Loucy (cell line): ENCODE results near the gene KRTAP21-1.

Experiments
- H2AFZ ChIP-seq: fragments of 200-600 bp; sonication (generic); 2 replicates; pipeline ENCODE4 v1.6.0; 2016; ENCODE audit warnings: antibody characterized with exemption, mild to moderate bottlenecking, low read length, moderate library complexity
- H3F3A ChIP-seq: fragments of 200-600 bp; 2 replicates; pipeline ENCODE4 v1.6.0; 2016; ENCODE audit warnings: antibody characterized with exemption, low read depth, mild to moderate bottlenecking
- H3K27me3 ChIP-seq: fragments of 200-600 bp; sonication (generic); 2 replicates; pipeline ENCODE4 v1.6.1; 2014; ENCODE audit warnings: low read length, mild to moderate bottlenecking; ENCODE audit not compliant: insufficient read depth, poor library complexity, severe bottlenecking
- H3K36me3 ChIP-seq: fragments of 200-600 bp; sonication (generic); 2 replicates; pipeline ENCODE4 v1.6.1; 2016; ENCODE audit warnings: low read length; ENCODE audit not compliant: insufficient read depth
- H3K4me1 ChIP-seq: fragments of 200-600 bp; sonication (generic); 2 replicates; pipeline ENCODE4 v1.5.1; 2014; ENCODE audit warnings: low read length, mild to moderate bottlenecking; ENCODE audit not compliant: insufficient read depth, poor library complexity, severe bottlenecking
- H3K4me2 ChIP-seq: fragments of 200-600 bp; sonication (generic); 2 replicates; pipeline ENCODE4 v1.6.0; 2014; ENCODE audit warnings: antibody characterized with exemption, low read length, low read depth, mild to moderate bottlenecking; ENCODE audit not compliant: poor library complexity, severe bottlenecking
- H3K4me3 ChIP-seq: fragments of 200-600 bp; sonication (generic); 2 replicates; pipeline ENCODE4 v1.5.1; 2014; ENCODE audit warnings: low read length, mild to moderate bottlenecking, mixed read lengths; ENCODE audit not compliant: poor library complexity, severe bottlenecking
- H3K79me2 ChIP-seq: fragments of 200-600 bp; sonication (generic); 2 replicates; pipeline ENCODE4 v1.6.1; 2014; ENCODE audit warnings: low read length; ENCODE audit not compliant: insufficient read depth
- H3K9ac ChIP-seq: fragments of 200-600 bp; sonication (generic); 2 replicates; pipeline ENCODE4 v1.6.0; 2014; ENCODE audit warnings: mild to moderate bottlenecking, low read depth, low read length, moderate library complexity; ENCODE audit not compliant: poor library complexity, severe bottlenecking
- H3K9me2 ChIP-seq: fragments of 200-600 bp; sonication (generic); replicated peaks from 2 replicates; pipeline ENCODE4 v1.6.1; 2016; ENCODE audit warnings: low read depth, low read length, mixed read lengths
- H3K9me3 ChIP-seq: fragments of 200-600 bp; sonication (generic); 2 replicates; pipeline ENCODE4 v1.6.1; 2014; ENCODE audit warnings: mild to moderate bottlenecking, antibody characterized with exemption, low read length, low read depth; ENCODE audit not compliant: insufficient read depth
- H4K20me1 ChIP-seq: fragments of 200-600 bp; sonication (generic); 2 replicates; pipeline ENCODE4 v1.6.0; 2014; ENCODE audit warnings: antibody characterized with exemption, low read length, mild to moderate bottlenecking; ENCODE audit not compliant: insufficient read depth, poor library complexity, severe bottlenecking
- EZH2phosphoT487 ChIP-seq: fragments of 200-600 bp; IDR thresholded peaks from 2 replicates; pipeline ENCODE4 v1.6.1; 2018; ENCODE audit warnings: antibody characterized with exemption, mild to moderate bottlenecking, moderate library complexity, borderline replicate concordance
- TF ChIP-seq, protein P1 (sequence below): fragments of 200-600 bp; sonication (generic); conservative IDR thresholded peaks from 2 replicates; pipeline ENCODE4 v1.5.1; 2014; ENCODE audit warnings: mild to moderate bottlenecking, antibody characterized with exemption, low read length

The KRTAP21-1 gene

DNA sequence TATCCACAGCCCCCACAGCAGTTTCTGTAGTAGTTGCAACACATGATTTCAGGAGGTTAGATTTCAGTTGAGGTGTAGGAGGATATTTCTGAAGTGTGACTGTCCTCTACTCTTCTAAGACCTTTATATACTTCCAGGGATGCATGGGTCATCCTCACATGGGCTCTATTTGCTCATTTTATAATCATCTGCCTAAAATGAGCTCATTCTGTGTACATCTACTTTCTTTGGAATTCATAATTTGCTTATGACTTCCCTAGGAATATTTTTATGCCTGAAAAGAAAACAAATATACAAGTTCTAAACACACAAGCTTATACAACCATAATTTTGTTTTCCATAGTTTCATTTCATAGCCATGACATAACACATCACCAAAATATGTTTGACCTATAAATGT lies 8.1 kb downstream of the KRTAP21-1 start, which contains the start of gene KRTAP21-2:
Gene KRTAP21-2, minus strand, starts transcription at position 101 of the 400 bp plus-strand sequence. Its CDS starts 57 bp downstream, at position 44.
- Histone ChIP-seq H3K27me3 (no peaks in the 10 kb centered on the region), H2AFZ (no peak within 1 kb of the TSS)

GRCh38 chr21:30740462-30740861 lies 14.8 kb downstream of the KRTAP21-1 start:
- H3K79me2 ChIP-seq = no peaks in the 10 kb centered on the region
- H3F3A ChIP-seq = no peaks in the 10 kb centered on the region
- H3K4me1 ChIP-seq = no peaks in the 10 kb centered on the region
- no peak overlapping the region for H3K4me3 ChIP-seq
- no peak overlapping the region for H2AFZ ChIP-seq
- no peaks in the 10 kb centered on the region for H3K36me3 ChIP-seq
- TF ChIP-seq EZH2phosphoT487 = no peak
- TF ChIP-seq, protein P1, sequence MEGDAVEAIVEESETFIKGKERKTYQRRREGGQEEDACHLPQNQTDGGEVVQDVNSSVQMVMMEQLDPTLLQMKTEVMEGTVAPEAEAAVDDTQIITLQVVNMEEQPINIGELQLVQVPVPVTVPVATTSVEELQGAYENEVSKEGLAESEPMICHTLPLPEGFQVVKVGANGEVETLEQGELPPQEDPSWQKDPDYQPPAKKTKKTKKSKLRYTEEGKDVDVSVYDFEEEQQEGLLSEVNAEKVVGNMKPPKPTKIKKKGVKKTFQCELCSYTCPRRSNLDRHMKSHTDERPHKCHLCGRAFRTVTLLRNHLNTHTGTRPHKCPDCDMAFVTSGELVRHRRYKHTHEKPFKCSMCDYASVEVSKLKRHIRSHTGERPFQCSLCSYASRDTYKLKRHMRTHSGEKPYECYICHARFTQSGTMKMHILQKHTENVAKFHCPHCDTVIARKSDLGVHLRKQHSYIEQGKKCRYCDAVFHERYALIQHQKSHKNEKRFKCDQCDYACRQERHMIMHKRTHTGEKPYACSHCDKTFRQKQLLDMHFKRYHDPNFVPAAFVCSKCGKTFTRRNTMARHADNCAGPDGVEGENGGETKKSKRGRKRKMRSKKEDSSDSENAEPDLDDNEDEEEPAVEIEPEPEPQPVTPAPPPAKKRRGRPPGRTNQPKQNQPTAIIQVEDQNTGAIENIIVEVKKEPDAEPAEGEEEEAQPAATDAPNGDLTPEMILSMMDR = no peak
- H3K9ac ChIP-seq = no peak overlapping the region
- no peaks in the 10 kb centered on the region for H3K27me3 ChIP-seq
- no peak overlapping the region for H3K4me2 ChIP-seq
- H4K20me1 ChIP-seq = no peaks in the 10 kb centered on the region
- H3K9me2 ChIP-seq = no peaks in the 10 kb centered on the region
- no peaks in the 10 kb centered on the region; the same call in 1 of the 2 replicates for H3K9me3 ChIP-seq

More for the DNA sequence above, 8.1 kb downstream of the KRTAP21-1 start, which contains the start of gene KRTAP21-2:
- Histone ChIP-seq H3F3A (no peaks in the 10 kb centered on the region), H3K36me3 (no peaks in the 10 kb centered on the region), H3K79me2 (no peaks in the 10 kb centered on the region), H3K4me2 (no peak within 1 kb of the TSS), H3K9me2 (no peaks in the 10 kb centered on the region), H3K4me3 (no peak within 1 kb of the TSS), H3K9ac (no peak within 1 kb of the TSS), H3K9me3 (no peaks in the 10 kb centered on the region), H4K20me1 (no peaks in the 10 kb centered on the region), H3K4me1 (no peaks in the 10 kb centered on the region)
- TF ChIP-seq, protein P1 = no peak
- TF ChIP-seq EZH2phosphoT487 = no peak

DNA sequence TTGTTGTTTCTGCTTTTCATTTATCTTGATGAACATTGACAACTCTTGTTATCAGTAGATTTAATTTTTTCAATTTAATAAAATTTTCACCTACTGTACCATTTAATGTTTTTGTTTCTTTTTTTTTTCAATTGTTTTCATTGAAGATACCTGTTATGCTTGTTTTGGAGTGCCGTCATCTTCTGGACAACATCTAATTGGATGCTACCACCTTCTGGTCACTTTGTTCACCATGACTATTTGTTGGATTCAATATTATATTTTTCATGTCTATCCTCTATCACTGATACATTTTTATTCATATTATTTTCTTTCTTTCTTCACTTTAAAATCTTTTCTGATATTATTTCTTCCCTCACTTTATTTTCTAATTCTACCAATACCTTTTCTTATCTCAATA lies 22.2 kb downstream of the KRTAP21-1 start:
- Histone ChIP-seq H3K4me3 (no peak overlapping the region), H3K9me2 (no peaks in the 10 kb centered on the region), H3K36me3 (no peaks in the 10 kb centered on the region), H3K4me2 (no peak overlapping the region), H3K79me2 (no peaks in the 10 kb centered on the region), H3F3A (no peaks in the 10 kb centered on the region), H3K9me3 (no peaks in the 10 kb centered on the region), H2AFZ (no peak overlapping the region), H3K9ac (no peak overlapping the region), H3K27me3 (no peaks in the 10 kb centered on the region), H3K4me1 (no peaks in the 10 kb centered on the region), H4K20me1 (no peaks in the 10 kb centered on the region)
- TF ChIP-seq, protein P1 = no peak
- no peak for TF ChIP-seq EZH2phosphoT487
